ENCODE data around the gene C3orf52. TPM values are rescaled to one million over a fixed set of nuclear protein-coding genes. Genes with fewer than 3 reads are reported as not detected.

The C3orf52 gene
- total RNA-seq, 2 experiments from 2014 or later: 3.5 to 3.8 TPM

Other genes starting within 250 kb of the C3orf52 start
- gene PHLDB2, start 227.1 kb upstream of the C3orf52 start, total RNA-seq: 1 to 10 TPM; 2.2 to 3.3 TPM
- gene ABHD10, start 107.4 kb upstream of the C3orf52 start, total RNA-seq: 10 to 100 TPM; 49.0 to 56.6 TPM
- under 1 TPM; 0.52 to 0.57 TPM for gene TAGLN3, start 87.5 kb upstream of the C3orf52 start, total RNA-seq
- not detected for gene TMPRSS7, start 51.7 kb upstream of the C3orf52 start, total RNA-seq
- 1 to 10 TPM; 3.0 to 4.3 TPM for gene GCSAM, start 46.9 kb downstream of the C3orf52 start, total RNA-seq
- gene SLC9C1, start 207.8 kb downstream of the C3orf52 start, total RNA-seq: not detected
- gene CD200, start 246.8 kb downstream of the C3orf52 start, total RNA-seq: 10 to 100 TPM; 25.1 to 29.0 TPM